Measurements from ENCODE around the gene KLHL26.

KLHL26 gene

DNA sequence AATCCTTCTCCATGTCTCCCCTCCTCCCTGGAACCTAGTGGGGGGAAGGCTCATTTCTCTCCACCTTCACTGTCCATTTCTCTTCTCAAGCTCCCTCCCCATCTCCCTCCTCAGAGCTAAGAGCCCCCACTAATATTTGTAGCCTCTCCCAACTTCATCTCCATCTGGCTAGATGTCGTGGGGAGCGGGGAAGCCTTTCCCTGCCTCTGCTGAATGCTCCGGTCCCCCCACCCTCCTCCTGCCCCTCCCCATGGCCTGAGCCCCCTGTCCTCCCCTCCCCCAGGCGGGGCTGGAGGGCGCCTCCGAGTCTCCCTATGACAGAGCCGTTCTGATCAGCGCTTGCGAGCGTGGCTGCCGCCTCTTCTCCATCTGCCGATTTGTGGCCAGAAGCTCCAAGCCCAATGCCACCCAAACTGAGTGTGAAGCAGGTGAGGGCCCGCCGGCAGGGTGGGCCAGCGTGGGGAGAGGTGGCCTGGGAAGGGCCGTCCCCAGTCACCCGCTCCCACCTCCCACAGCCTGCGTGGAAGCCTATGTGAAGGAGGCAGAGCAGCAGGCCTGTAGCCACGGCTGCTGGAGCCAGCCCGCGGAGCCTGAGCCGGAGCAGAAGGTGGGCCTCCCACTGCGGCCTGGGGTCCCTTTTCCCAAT is 23.1 kb upstream of the KLHL26 start:
- no peak for DNase-seq

DNA sequence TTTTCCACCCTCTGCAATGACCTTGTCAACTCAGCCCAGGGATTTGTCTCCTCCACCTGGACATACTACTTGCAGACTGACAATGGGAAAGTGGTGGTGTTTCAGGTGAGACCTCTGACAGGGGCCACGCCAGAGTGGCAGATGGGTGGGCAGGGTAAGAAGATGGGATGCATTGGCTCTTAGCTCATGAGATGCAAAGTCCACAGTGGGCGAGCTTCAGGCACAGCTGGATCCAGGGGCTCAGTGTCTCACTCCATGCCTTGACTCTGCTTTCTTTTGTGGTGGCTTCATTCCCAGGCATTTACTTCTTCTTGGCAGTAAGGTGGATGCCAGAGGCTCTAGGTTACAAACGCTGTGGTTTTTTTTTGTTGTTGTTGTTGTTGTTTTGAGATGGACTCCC is 20.8 kb upstream of the KLHL26 start:
- DNase-seq: no peak

DNA sequence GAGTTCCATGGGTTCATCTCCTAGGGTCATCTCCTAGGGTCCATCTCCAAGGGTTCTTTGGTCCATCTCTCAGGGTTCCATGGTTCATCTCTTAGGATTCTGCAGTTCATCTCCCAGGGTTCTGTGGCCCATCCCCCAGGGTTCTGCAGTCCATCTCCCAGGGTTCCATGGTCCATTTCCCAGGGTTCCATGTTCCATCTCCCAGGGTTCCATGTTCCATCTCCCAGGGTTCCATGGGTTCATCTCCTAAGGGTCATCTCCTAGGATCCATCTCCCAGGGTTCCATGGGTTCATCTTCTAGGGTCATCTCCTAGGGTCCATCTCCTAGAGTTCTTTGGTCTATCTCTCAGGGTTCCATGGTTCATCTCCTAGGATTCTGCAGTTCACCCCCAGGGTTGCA is 19.3 kb upstream of the KLHL26 start:
- DNase-seq: no peak

DNA sequence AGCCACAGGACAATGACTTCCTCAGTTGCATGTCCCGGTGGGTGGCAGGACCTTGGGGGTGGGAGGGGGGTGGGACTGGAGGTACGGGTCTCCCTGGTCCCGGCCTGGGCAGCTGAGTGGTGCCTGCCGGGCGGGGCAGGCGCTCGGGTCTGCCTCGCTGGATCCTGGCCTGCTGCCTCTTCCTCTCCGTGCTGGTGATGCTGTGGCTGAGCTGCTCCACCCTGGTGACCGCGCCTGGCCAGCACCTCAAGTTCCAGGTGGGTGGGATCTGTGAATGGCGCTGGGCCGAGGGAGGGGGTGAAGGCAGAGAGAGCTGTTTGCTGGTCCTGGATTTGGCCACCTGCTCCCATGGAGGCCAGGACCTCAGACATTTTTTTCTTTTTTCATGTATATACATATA is 18.6 kb upstream of the KLHL26 start:
- no peak for DNase-seq

DNA sequence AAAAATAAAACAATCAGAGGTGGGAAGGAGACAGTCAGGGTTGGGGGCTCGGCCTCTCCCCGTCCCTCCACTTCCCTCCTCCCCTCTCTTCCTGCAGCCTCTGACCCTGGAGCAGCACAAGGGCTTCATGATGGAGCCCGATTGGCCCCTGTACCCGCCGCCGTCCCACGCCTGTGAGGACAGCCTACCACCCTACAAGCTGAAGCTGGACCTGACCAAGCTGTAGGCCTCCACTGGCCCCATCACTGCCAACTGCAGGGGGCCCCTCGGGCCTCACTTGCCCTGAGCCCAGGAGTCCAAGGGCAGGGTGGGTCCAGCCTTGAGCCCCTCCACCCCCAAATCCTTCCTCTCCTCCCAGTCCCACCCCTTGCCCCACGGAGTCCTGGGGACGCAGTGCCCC is 16.5 kb upstream of the KLHL26 start:
- no peak for DNase-seq

DNA sequence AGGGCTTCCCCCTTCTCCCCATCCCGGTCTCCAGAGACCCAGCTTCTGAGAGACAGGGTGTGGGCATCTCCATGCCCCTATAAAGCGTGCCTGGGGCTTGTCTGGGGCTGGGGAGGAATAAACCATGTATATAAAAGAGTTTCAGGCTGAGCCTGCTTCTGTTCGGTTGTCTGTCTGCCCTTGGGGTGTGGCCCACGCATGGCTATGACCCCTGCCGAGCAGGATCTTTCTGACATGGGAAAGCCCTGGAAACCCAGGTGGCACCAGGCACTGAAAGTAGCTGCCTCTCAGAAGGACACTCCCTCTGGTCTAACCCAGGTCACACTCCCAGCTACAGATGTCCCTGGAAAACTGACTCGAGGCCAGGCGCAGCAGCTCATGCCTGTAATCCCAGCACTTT is 15.9 kb upstream of the KLHL26 start:
- no peak for DNase-seq

DNA sequence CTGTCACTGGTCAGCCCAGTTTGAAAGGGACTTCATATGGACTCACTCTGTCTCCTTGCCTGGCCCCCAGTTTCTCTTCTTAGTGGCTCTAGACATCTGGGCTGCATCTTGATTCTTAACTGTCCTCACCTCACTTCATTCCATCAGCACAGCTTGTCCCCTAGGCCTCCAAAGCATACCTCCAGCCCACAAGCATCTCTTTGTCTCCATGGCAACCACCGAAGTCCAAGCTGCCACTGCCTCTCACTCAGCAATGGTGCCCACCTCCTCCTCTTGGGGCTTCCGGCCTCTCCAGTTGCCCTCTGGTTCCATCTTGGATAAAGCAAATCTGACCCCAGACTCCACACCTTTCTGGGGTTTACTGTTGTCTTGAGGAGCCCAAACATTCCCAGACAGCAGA is 9.9 kb upstream of the KLHL26 start:
- DNase-seq: no peak

DNA sequence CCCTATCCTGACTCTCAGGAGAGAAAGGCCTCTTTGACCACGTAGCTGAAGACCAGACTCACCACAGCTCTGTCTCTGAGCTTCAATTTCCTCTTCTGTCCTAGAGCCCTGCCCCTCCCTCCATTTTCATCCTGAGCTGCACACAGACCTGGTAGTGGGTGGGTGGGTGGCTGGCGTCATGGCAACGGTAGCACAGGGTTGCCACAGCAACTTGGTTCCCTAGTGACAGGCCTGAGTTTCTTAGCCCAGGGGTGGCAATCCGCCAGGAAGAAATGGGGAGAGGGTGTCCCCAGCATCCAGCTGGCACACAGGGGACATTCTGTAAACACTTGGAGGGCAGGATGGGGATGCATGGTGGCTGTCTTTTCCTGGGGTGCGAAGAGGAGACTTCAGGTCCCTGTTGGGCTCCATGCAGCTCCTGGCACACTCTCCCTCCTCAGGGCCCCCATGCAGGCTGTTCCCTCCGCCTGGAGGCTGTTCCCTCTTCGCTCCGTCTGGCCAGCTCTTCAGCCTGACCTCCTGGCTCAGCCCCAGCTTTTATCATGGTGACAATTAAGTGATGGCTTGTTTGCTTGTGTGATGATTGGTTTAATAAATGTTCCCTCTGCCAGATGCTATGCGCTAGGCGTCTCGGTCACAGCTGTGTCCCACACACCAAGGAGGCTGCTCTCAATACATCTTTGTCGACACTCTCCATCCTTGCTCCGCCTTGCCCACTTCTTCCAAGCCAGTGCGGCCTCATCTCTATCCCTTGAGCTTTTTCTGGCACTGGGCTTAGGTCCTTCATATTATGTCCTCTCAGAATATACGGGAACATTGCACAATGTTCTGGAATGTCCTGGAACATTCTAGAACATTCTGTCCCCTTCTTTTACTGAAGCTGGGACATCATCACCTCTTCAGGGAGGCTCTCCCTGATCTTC is 7.4 kb upstream of the KLHL26 start:
- DNase-seq: no peak

DNA sequence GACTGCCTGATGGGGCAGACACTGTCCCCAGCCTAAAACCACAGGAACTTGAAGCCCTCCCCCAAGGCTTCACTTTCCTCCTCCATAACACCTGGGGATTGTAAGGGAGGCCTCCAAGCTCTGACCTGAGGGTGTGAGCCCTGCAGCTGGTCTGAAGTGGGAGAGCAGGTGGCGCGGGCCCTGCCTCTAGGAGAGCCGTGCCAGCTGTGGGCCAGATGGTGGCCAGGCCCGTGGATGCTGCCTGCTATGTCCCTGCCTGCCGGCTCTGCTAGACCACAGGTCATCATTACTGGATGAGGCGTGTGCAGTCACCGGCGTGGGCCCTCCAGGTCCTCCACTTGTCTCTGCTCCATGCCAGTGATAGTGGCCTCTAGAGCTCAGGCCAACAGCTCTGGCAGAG is 3.5 kb upstream of the KLHL26 start:
- no peak for DNase-seq

DNA sequence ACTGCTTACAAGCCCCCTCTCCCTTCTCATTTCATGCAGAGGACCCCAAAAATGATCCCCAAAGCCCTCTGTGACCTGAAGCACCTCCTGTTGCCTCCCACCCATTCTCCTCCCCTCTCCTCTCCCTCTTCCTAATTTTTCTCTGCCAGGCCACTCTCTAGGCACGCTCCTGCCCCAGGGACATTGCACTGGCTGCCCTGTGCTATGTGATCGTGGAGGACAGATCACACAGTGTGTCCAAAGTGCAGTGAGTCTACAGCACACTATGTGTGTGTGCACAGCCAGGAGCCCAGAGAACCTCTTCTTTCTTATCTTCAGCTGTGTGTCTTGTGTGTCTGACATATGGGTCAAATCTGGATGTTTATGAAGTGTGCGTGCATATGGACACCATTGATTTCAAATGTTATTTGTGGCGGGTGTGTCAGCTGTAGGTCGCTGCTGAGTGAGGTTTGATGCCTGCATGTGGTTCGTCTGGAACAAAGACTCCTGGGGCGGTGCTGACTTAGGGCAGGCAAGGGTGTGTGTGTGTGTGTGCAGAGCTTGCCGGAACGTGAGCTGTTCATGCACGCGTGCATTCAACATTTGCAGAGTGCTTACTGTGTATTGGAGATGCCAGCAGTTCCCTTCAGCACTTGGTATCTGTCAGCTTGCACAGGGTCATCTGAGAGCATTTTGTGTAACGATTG is 2.1 kb upstream of the KLHL26 start:
- DNase-seq: no peak

DNA sequence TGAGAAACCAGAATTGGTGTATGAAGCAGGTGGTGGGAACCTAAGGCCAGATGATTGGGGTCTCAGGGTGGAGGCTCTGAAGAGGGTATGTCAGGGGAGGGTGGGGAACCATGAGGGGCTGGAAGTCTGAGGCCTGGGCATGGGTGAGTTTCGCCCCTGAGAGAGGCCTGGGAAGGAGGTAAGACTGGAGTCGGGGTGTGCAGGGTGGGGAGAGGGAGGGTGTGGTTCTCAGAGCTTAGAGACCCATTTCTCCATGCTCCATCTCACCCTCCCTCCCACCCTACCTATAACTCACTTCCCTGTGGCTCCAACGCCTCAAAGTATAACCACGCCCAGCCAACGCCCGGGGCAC is 1.0 kb upstream of the KLHL26 start:
- DNase-seq: no peak

DNA sequence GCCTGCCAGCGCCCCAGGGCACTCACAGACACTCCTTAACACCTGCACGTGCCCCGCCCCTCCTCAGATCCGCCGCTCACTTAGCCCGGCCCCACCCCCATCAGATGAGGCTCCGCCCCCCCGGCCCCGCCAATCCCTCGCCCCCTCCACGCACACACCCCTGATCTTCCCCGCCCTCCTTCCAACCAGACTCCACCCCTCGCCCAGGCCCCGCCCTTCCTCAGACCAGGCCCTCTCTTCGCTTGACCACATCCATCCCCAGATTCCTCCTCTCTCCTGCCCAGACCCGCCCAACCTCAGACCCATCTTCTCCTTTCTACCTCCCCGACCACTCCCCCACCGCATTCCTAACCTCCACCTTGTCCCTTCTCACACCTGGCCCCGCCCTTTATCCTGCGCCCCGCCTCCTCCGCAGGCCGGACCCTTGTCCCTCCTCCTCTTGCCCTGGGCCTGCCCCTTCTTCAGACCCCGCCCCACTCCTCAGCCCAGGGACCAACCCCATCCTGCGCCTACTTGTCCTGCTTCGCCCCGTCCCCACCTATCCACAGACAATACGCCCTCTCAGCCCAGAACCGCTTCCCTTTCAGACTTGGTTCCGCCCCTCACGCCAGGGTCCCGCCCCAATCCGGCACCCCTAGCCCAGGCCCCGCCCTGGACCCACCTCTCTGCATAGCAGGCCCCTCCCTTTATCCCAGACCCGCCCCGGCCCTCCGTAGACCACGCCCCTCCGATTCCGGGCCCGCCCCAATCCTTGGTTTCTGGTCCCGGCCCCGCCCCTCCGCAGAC is 452 bp upstream of the KLHL26 start:
- DNase-seq: peak; percentile 92

DNA sequence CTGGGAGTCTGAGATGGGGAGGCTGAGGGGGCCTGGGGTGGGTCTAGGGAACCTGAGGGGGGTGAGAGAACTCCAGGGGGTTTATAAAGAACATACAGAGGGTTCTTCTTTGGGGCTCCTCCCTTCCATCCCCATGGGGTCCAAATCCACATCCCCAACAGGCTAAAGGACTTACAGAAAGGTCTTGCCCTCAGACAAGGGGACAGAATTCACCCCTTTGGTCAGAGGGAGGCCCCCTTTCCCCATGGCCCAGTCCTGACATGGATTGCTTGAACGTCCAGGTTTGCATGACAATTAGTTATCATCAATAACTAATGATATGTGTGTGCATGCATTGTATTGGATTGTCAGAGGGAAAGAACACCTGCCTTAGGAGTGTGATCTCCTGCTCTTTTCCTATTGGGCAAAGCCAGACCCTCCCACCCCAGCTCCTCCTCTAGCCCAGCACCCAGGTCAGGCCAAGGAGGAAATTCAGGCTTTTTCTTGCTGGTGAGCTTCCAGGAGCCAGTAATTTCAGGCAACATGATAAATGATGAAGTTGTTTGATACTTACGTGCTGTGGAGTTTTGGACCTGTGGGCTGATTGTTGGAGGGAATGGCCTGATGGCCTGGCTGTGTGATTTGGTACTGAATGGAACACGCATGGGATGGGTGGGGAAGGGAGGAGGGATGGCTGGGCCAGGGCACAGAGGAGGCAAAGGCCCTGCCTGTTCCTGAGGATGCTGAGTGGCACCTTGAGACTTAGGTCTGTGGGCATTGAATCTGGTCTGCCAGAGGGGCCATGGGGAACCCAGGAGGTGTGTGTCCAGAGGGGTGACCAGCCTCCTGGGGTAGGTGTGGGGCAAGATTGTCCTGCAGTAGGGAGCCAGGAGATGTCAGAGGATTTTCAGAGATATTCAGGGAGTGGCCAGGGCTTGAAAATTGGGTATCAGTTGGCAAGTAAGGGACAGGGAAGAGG is 1.1 kb downstream of the KLHL26 start:
- DNase-seq: no peak

DNA sequence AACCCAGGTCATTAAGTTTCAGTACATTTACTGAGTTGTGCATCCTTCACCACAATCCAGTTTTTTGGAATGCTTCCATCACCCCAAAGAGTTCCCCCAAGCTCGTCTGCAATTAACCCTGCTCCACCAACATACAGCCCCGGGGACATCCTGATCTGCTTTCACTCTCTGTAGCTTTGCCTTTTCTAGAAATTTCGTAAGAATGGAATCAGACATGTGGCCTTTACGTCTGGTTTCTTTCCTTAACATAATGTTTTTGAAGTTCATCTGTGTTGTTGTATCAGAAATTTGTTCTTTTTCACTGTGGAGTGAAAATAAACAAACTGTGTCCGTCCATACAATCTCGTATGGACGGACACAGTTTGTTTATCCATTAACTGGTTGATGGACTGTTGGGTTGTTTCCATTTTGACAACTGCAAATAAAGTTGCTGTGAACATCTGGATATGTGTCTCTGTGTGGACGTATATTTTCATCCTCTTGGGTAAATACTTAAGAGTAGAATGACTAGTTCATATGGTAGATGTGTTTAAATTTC is 2.9 kb downstream of the KLHL26 start:
- DNase-seq: no peak

DNA sequence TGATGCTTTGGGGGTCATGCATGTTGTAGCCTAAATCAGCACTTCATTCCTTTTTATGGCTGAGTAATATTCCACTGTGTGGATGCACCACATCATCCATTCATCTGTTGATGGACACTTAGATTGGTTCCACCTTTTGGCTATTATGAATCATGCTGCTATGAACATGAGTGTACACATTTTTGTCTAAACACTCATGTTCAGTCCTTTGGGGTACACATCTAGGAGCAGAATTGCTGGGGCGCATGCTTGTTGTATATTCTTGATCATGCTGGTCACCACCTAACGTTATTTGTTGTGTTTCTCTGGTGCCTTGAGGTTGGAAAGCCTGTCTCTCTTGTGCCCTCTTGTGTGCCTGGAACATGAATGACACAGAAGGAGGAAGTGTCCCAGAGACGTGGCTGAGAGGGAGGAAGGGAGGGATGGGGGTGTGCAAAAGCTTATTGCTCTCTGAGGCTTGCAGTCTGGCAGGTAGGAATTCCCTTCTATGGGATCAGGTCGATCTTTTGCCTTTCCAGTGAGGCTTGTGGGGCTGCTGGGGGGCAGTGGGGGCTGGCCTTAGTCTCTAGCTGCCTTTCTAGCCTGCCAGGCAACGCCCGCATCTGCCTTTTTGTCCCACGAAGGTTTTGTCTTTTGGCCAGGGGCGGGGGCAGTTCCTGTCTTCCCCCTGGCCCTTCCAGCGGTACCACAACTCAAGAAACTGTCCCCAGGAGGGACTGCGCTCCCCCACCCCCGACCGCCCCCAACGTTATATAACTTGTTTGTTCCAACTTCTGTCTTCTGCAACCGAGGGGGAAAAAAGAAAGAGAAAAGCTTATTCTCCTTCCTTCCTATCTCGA is 7.6 kb downstream of the KLHL26 start:
- no peak for DNase-seq

DNA sequence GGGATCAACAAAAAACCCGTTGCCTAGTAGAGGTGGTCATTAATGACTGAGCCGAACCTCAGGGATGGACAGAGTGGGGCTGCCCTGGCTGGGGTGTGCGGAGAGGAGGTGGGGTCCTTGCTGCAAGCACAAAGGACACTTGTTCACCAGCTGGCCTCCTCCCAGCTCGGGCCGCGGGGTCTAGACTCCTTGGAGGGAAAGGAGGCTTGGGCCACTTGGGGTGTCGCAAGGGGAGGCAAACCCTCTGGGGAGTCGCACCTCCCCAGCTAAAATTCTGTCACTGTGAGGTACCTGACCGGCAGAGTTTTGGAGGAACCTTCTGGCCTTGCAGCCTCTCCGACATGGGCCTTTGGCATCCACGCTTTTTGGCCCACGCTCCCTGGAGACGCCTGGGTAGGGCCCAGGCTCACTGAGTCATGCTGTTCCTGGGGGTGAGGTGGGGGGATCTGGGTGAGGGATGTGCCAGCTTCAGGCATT is 8.2 kb downstream of the KLHL26 start:
- DNase-seq: no peak

DNA sequence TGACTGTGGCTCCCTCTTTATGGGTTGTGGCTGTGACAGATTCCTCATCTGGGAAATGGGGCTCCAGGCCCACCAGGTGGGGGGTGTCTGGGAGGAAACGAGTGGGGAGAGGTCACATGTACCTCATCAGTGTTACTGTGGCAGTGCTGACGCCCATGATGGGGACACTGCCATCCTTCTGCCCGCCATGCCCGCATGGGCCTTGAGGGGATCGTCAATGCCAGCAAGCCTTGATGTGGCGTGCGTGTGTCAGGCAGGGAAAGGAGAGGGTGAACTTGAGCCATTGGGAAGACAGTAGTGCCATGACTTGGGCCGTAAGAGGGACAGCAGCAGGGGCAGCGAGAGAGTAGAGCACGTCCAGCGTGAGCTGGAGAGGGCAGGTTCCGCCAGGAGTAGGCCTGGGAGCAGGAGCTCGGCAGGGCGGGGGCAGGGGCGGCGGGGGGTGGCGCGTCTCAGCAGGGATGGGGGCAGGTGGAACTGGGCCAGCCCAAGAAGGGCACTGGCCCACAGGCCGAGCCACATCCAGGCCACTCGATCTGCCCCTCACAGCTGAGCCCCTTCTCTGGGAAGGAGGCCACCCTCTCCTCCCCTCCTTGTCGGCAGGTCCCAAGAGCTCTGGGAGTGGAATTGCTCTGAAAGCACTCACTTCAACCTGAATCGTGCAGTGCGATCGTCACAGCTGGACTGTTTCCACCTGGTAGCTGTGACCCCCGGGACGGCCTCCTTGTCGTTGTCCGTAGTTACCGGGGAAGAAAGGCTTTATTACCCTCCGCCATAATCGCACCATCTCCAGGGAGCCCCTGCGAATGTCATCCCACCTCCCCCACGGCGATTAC is 9.9 kb downstream of the KLHL26 start:
- peak; percentile 23 for DNase-seq

DNA sequence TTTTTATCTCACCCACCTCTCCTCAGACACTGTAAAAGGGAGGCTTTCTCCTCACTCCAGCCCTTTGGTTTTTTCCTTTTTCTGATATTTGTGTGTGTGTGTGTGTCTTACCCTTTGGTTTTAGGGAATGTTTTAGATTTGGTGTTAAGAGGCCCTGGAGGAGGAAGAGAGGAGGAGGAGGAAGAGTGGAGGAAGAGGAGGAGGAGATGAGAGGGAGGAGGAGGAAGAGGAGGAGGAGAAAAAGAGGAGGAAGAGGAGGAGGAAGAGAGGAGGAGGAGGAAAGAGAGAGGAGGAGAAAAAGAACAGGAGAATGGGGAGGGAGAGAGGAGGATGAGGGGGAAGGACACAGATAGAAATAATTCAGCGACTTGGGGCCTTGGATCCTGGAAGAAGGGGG is 10.5 kb downstream of the KLHL26 start:
- DNase-seq: no peak

DNA sequence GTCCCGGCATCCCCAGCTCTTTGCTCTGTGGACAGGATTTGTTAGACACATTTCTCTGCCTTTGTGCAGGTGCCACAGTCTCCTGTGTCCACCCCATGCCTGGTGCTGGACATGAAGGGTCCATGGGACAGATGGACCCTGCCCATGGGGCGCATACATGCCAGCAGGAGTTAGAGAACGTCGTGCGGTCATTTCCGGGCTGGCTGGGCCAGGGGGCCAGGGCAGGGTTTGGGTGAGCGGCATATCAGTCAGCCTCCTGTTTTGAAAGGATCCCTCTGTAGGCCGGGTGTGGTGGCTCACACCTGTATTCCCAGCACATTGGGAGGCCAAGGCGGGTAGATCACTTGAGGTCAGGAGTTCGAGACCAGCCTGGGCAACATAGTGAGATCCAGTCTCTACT is 11.0 kb downstream of the KLHL26 start:
- no peak for DNase-seq

DNA sequence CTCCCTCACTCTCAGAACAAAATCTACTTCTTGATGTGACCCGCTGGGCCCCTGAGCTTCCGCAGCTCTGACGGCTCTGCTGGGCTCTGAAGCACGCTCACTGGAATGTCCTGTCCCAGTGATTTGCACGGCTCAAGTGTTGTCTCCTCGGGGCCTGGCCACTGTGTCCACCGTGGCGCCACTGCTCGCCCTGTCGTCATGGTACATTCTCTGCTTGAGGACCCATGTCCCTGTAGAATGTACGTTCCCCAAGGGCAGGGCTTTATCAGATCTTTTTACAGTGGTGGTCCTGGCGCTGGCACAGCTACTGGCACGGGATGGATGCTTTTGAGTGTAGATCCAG is 12.1 kb downstream of the KLHL26 start:
- no peak for DNase-seq

Data from NCI-H1092 treated with DMSO at 0.1 percent for 48 hours (cell line).